GM12874 (cell line): Measurements from ENCODE around the gene TUBAL3.

Experiments used
- CTCF ChIP-seq: IDR thresholded peaks from 2 replicates; pipeline ENCODE4 v1.5.1; 2011; ENCODE audit warnings: low read depth, mild to moderate bottlenecking, control low read depth, low read length, moderate library complexity; ENCODE audit not compliant: insufficient read depth

TUBAL3 gene

GRCh38 chr10:5423771-5424170 lies 19.1 kb upstream of the TUBAL3 start:
- no peak for TF ChIP-seq CTCF

GRCh38 chr10:5419466-5420094 lies 15.0 kb upstream of the TUBAL3 start:
- TF ChIP-seq CTCF, result no peak

GRCh38 chr10:5418584-5418983 lies 14.0 kb upstream of the TUBAL3 start:
- no peak for TF ChIP-seq CTCF

GRCh38 chr10:5416981-5417380 lies 12.4 kb upstream of the TUBAL3 start:
- no peak for TF ChIP-seq CTCF

- TF ChIP-seq CTCF, result no peak
Measured at GRCh38 chr10:5413012-5413938, 8.6 kb upstream of the TUBAL3 start.

GRCh38 chr10:5412277-5412941 lies 7.8 kb upstream of the TUBAL3 start, which contains the start of gene NET1:
Gene NET1, plus strand, starts transcription at chr10:5412557. Its CDS starts 136 bp downstream, at chr10:5412693.
- no peak for TF ChIP-seq CTCF

- no peak for TF ChIP-seq CTCF
Measured at GRCh38 chr10:5411941-5412276, 7.3 kb upstream of the TUBAL3 start.
